Kidney (tissue), 14 donors: Measurements from ENCODE around the gene BIN1. TPM values are rescaled to one million over a fixed set of nuclear protein-coding genes. Genes with fewer than 3 reads are reported as not detected.

Experiments
- DNase-seq, 5 donors: peaks; one replicate each; pipeline ENCODE4 v3.0.0-alpha.2; 2013 to 2020
- FAIRE-seq: peaks from 2 replicates; lab custom pipeline; 2012; peaks lifted over from hg19 to GRCh38; lab: Jason Lieb, UNC
- H3K27ac ChIP-seq, 2 donors: one replicate each; pipeline ENCODE4 v1.7.0; 2013; ENCODE audit warnings: low read depth in 2 of 2, low read length in 2 of 2, inconsistent platforms in 1 of 2
- H3K27me3 ChIP-seq: one replicate; pipeline ENCODE4 v1.7.1; 2013; ENCODE audit warnings: low read length, inconsistent platforms; ENCODE audit not compliant: control insufficient read depth, insufficient read depth
- H3K36me3 ChIP-seq, 3 donors: one replicate each; pipeline versions ENCODE4 v1.7.0 to v1.7.1; 2013; ENCODE audit warnings: low read length in 3 of 3, control low read depth in 1 of 3, inconsistent platforms in 1 of 3; ENCODE audit not compliant: insufficient read depth in 3 of 3, control insufficient read depth in 2 of 3
- H3K4me1 ChIP-seq, 3 donors: one replicate each; pipeline versions ENCODE4 v1.7.0 to v1.7.1; 2013; ENCODE audit warnings: low read length in 3 of 3, inconsistent platforms in 1 of 3, low read depth in 1 of 3; ENCODE audit not compliant: control insufficient read depth in 2 of 3, insufficient read depth in 2 of 3
- H3K4me3 ChIP-seq, 3 donors: one replicate each; pipeline versions ENCODE4 v1.7.0 to v1.8.1; 2013; ENCODE audit warnings: low read length in 3 of 3, control low read depth in 1 of 3, inconsistent platforms in 1 of 3
- H3K9ac ChIP-seq, 3 donors: one replicate each; pipeline versions ENCODE4 v1.7.0 to v1.7.1; 2013; ENCODE audit warnings: low read length in 3 of 3, control low read depth in 1 of 3, inconsistent platforms in 1 of 3
- H3K9me3 ChIP-seq, 3 donors: one replicate each; pipeline versions ENCODE4 v1.7.0 to v1.7.1; 2013; ENCODE audit warnings: low read length in 3 of 3, control low read depth in 1 of 3, inconsistent platforms in 1 of 3; ENCODE audit not compliant: control insufficient read depth in 2 of 3, insufficient read depth in 1 of 3
- intact Hi-C: fragments of 100-400 bp; cut with DNase I; formaldehyde crosslinking; loops from one replicate; pipeline ENCODE4 v1.11.1; 2022
- polyA plus RNA-seq: library from polyadenylated mRNA; stranded (reverse); fragments of 350-450 nt; fragmentation: Illumina TruSeq; extraction: RNeasy Lipid Tissue Mini Kit (QIAGEN cat#74804); gene quantifications from one replicate; pipeline ENCODE4 v1.2.3, GENCODE V29; 2014; ENCODE audit warnings: low read depth, low replicate concordance; ENCODE audit not compliant: insufficient read depth
- total RNA-seq: library from RNA; stranded (reverse); fragmentation: NEBNext Ultra II Directional; extraction: Animal tissue kit (Norgen Biotek cat#: 25700); gene quantifications from one replicate; pipeline ENCODE4 v1.2.1, GENCODE V29; 2021
- TF ChIP-seq, protein P1 (sequence below): IDR thresholded peaks from 3 replicates; pipeline ENCODE4 v1.5.1; 2012; ENCODE audit warnings: mild to moderate bottlenecking, moderate library complexity, borderline replicate concordance; ENCODE audit not compliant: insufficient read depth; ENCODE audit errors: extremely low read depth
- donor health status: control.
- donor health status: control.
- donor health status: control.
- donor health status: control.
- donor health status: control.
- donor health status: DM: yes; HTN: yes; CAD: no.
- donor health status: Normal renal cell carcinoma (clear cell type).

Gene BIN1
- total and polyA plus RNA-seq, 2 donors from 2014 or later, result 121 to 167 TPM

DNA sequence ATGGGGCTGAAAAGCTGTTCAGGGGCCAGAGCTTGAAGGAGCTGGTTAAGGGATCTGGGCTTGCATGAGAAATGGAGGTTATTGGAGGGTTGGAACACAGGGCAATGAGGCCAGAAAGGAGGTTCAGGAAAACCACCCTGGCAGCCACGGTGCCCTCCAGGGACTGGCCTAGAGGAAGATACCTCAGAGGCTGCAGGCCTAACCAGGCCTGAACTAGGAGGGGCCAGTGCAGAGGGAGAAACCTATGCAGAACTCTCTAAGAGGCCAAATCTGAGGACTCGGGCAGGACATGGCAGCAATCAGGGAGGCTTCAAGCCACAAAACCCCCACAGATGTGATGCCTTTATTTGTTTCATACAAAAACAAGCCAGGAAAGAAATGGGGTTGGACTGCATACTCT lies 66.8 kb downstream of the BIN1 start:
- TF ChIP-seq, protein P1, sequence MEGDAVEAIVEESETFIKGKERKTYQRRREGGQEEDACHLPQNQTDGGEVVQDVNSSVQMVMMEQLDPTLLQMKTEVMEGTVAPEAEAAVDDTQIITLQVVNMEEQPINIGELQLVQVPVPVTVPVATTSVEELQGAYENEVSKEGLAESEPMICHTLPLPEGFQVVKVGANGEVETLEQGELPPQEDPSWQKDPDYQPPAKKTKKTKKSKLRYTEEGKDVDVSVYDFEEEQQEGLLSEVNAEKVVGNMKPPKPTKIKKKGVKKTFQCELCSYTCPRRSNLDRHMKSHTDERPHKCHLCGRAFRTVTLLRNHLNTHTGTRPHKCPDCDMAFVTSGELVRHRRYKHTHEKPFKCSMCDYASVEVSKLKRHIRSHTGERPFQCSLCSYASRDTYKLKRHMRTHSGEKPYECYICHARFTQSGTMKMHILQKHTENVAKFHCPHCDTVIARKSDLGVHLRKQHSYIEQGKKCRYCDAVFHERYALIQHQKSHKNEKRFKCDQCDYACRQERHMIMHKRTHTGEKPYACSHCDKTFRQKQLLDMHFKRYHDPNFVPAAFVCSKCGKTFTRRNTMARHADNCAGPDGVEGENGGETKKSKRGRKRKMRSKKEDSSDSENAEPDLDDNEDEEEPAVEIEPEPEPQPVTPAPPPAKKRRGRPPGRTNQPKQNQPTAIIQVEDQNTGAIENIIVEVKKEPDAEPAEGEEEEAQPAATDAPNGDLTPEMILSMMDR, result no peak
- Histone ChIP-seq H3K27me3 (no peaks in the 10 kb centered on the region), H3K36me3 (no peaks in the 10 kb centered on the region), H3K9me3 (no peaks in the 10 kb centered on the region), H3K4me3 (no peak overlapping the region), H3K27ac (no peak overlapping the region), H3K4me1 (peaks cover 0 to 4% (median 0%) of the 10 kb centered on the region in 3 donors), H3K9ac (no peak overlapping the region)
- DNase-seq (no peak), FAIRE-seq (no peak)
- intact Hi-C loops, result no loop called here

DNA sequence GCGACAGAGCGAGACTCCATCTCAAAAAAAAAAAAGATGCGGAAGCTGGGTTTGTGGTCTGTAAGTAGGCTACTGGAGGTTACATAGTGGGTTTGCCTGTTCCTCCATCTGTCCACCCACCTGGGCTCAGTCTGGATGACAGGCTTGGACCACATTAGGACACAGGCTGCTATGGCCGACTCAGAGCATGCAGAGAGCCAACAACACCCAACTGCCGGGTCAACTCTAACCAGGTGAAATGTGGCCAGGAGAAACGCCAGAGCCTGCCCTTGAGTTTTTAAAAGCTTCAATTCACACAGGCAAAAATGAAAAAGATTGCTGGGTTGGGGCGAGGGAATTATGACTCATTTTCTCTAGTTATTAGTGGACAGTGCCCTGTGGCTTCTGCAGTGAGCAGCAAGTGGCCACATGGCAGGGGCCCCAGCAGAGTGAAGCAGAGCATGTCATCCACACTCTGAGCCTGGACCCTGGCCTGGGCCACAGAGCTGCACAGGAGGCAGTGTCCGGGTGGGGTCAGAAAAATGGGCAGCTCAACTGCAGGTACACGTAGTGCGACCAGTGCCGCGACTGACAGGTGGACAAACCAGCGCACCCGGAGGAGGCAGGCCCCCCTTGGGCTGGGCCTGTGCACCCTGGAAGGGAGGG lies 67.4 kb downstream of the BIN1 start:
- TF ChIP-seq, protein P1, result no peak
- Histone ChIP-seq H3K27me3 (no peaks in the 10 kb centered on the region), H3K27ac (no peak overlapping the region), H3K4me1 (peaks cover 0 to 4% (median 0%) of the 10 kb centered on the region in 3 donors), H3K9ac (no peak overlapping the region), H3K9me3 (no peaks in the 10 kb centered on the region), H3K36me3 (no peaks in the 10 kb centered on the region), H3K4me3 (no peak overlapping the region)
- DNase-seq (peak in 1 of 5 donors; percentile 72), FAIRE-seq (no peak)
- intact Hi-C loops, result no loop called here

DNA sequence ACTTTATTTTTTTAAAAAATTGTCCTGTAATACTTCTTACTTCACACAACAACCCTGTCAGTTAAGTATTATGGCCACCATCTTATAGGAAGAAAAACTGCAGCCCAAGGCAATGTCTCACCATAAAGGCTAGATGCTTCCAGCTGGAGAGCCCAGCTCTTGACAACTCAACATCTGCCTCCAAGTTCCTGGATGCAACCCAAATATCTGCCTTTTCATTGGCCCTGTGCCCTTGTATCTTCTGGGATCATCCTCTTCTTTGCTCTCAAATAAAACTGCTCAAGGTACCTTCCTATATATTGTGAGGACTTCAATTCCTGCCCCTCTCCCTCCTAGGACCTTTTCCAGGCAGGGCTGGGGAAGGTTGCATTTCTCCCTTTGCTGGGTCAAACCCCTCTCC lies 69.5 kb downstream of the BIN1 start:
- FAIRE-seq, result no peak
- DNase-seq, result no peak
- Histone ChIP-seq H3K9me3 (no peaks in the 10 kb centered on the region), H3K4me1 (peaks cover 0 to 4% (median 0%) of the 10 kb centered on the region in 3 donors), H3K9ac (no peak overlapping the region), H3K36me3 (no peaks in the 10 kb centered on the region), H3K27ac (no peak overlapping the region), H3K4me3 (no peak overlapping the region), H3K27me3 (no peaks in the 10 kb centered on the region)
- intact Hi-C loops, result no loop called here
- TF ChIP-seq, protein P1, result no peak
